ENCODE measurements around the gene WDFY4.

The WDFY4 gene

GRCh38 chr10:48842231-48842630, 157.6 kb downstream of the WDFY4 start:
- in situ Hi-C loops (cut with HindIII; ENCODE audit: low sequenced_read_pairs) = no loop called here

GRCh38 chr10:48843198-48843597, 158.5 kb downstream of the WDFY4 start:
- in situ Hi-C loops (cut with HindIII; ENCODE audit: low sequenced_read_pairs) = no loop called here

DNA sequence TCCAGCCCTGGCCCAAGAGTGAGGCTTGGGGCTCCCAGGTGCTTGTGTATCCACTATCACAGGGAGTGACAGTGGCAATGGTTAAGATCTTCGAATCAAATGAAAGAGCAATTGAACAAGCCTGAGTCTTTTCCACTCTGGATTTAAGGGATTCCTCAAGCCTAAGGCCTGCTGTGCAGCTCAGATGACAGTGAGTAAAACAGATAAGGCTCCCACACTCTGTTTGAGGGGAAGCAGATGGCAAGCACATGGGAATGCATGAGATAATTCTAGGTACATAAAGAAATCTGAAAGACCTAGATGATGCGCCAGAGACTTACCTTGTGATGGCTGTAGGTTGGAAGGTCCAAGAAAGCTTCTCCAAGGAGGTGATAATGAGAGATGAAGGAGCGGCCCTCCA, 159.9 kb downstream of the WDFY4 start:
- in situ Hi-C loops (cut with HindIII; ENCODE audit: low sequenced_read_pairs) = no loop called here

DNA sequence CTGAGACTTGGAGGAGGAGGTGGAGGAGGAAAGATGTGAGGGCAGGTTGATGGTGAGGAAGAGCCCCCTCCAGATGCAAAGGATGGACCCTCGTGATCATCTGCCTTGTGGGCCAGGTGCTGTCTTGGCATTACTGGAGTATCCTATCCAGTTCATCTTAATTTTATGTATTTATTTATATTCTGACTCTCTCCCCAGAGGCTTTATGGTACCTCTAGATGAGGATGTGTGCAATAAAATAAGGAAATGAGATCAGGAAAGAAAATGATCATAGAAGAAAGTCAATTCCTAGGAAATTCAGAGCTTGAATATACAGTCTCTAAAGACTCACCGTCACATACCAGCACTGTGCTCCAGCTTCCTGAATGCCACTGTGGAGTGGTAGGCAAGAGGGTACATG, 160.8 kb downstream of the WDFY4 start:
- in situ Hi-C loops (cut with HindIII; ENCODE audit: low sequenced_read_pairs) = no loop called here

GRCh38 chr10:48847691-48848090, 163.0 kb downstream of the WDFY4 start:
- in situ Hi-C loops (cut with HindIII; ENCODE audit: low sequenced_read_pairs) = no loop called here

DNA sequence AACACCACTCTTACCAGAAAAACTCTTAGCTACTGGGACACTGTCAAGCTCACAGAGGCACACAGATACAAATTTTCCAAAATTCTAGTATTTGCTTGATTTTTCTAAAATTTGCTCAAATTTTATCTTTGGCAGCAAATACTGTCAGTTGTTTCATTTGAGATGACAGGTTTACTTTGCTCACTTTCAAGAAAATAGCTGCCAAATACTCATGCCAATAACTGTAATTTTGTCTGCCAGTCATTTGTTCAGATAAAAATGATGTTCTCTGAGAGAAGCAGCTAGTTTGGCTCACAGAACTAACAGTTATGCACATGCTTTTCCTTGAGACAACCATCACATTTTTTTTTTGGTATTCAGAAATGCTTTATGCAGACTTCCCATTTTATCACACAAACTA, 172.2 kb downstream of the WDFY4 start:
- in situ Hi-C loops (cut with HindIII; ENCODE audit: low sequenced_read_pairs) = no loop called here

GRCh38 chr10:48872234-48872633, 187.6 kb downstream of the WDFY4 start:
- in situ Hi-C loops (cut with HindIII; ENCODE audit: low sequenced_read_pairs) = no loop called here

DNA sequence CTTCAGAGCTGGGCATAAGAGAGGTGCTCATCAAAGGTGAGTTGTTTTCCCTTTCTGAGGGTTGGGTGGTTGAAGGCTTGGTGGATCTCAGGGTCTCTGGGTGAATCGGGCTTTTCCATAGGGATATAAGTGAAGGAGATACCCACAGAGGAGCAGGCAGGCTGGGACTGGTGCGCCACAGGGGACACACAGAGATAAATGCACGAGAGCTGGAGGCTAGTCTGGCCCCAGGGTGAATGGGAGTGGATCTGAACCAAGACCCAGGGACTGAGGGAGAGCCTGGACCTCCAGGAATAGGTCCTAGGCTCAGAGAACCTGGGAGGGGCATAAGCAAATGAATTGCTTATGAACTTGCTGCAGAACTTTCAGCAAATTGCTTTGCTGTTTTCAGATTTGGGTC, 193.4 kb downstream of the WDFY4 start:
- in situ Hi-C loops (cut with HindIII; ENCODE audit: low sequenced_read_pairs) = loop anchor here (25.0 kb wide), 1 partner anchor 634 kb away; no protein-coding TSS in a partner anchor

DNA sequence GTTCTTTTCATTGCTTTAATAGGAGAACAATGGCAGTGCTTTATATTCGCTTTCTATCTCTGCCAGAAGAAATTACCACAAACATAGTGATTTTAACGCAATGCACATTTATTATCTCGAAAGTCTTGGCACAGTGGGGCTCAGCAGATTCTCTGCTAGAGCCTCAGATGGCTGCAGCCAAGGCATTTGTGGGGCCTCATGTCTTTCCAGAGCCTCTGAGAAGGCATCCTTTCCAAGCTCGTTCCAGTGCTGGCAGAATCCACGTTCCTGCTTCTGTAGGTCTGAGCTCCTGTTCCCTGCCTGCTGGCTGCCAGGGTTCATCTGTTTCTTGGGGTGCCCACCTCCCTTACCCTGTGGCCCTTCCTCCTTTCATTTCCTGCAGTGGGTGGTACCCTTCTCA, 194.8 kb downstream of the WDFY4 start:
- in situ Hi-C loops (cut with HindIII; ENCODE audit: low sequenced_read_pairs) = loop anchor here (25.0 kb wide), 1 partner anchor 633 kb away; no protein-coding TSS in a partner anchor

DNA sequence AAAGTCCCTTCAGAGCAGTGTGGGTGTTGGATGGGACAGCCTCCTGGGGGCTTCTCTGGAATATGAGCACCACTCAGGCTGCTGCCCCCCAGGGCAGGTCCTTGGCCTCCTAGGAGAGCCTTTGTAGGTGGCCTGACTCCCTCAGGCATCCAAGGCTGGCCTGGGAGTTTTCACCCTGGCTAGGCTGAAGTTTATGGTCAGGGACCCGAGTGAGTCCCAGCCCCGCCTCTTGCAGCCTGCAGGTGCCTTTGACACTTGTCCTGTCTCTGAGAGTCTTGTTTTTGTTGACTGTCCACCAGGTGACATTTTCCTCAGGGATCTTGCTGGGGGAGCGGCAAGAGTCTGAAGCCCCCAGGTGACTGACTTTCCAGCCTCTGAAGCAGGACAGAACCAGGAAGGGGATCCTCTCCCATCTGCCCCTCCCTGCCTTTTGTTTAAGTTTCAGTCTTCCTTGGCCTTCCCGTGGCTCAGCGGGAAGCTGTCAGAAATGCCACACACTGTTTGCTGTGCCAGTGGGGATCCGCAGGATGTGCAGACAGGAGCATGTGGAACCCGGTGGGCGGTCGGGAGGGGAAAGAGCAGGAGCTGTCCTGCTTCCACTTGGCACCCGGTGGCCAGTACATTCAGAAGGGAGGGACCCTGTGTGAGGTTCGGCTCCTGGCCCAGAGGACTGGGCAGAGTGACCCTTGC, 195.5 kb downstream of the WDFY4 start:
- in situ Hi-C loops (cut with HindIII; ENCODE audit: low sequenced_read_pairs) = loop anchor here (25.0 kb wide), 1 partner anchor 632 kb away; no protein-coding TSS in a partner anchor

DNA sequence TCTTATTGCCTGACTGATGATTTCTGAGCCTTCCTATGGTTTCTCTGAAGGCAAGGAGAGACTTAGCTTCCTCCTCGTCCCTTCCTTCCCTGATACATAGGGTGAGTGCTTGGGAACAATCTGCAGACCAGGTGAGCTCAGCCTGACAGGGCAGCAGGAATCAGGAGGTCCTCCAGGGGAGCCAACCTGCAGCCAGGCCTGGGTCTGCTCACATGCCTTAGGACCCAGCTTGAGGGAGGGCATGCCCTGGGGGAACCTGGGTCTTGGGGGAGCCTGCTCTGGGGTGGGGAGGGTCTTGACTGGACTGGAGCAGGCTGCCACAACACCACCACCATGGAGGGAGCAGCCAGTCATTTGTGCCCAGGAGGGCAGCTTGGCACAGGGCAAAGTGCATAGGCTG, 197.3 kb downstream of the WDFY4 start:
- in situ Hi-C loops (cut with HindIII; ENCODE audit: low sequenced_read_pairs) = loop anchor here (25.0 kb wide), 1 partner anchor 630 kb away; no protein-coding TSS in a partner anchor

- in situ Hi-C loops (cut with HindIII; ENCODE audit: low sequenced_read_pairs) = loop anchor here (25.0 kb wide), 1 partner anchor 629 kb away; no protein-coding TSS in a partner anchor
These were observed 198.2 kb downstream of the WDFY4 start for GRCh38 chr10:48882881-48883280.

DNA sequence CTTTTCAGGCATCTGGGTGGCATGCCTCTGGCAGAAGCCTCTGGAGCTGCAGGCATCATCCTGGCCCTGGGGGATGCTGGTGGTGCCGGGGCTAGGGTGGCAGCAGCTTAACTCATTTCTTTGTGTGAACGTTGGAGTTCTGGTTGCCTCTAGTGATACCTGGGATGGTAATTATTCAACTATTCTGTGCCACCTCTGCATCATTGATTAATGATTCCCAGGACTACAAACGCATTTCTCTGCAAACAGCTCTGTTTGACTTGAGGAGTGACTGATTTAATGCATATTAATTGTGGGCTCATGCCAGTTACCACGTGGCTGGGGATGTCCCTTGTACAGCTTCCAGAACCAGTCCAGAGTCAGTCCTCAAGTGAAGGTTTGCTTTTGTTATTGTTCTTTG, 199.0 kb downstream of the WDFY4 start:
- in situ Hi-C loops (cut with HindIII; ENCODE audit: low sequenced_read_pairs) = loop anchor here (25.0 kb wide), 1 partner anchor 629 kb away; no protein-coding TSS in a partner anchor

- in situ Hi-C loops (cut with HindIII; ENCODE audit: low sequenced_read_pairs) = loop anchor here (25.0 kb wide), 1 partner anchor 628 kb away; no protein-coding TSS in a partner anchor
These were observed 199.7 kb downstream of the WDFY4 start for GRCh38 chr10:48884179-48885045.

DNA sequence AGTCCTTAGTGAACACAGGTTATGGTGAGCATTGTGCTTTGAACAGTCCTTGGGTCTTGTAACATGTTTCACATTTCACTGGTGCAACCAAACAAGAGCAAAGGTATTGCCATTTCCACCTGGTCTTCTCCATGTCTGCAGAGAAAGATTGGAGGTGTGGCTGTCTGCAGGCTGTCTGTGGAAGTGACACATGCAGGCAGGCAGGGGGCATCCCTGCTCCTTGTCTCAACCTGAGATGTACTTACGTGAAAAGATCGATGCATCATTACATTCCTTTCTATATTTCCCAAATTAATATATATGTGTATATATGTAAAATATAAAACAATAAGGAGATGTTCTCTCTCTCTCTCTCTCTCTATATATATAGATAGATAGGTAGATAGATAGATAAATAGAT, 200.7 kb downstream of the WDFY4 start:
- in situ Hi-C loops (cut with HindIII; ENCODE audit: low sequenced_read_pairs) = loop anchor here (25.0 kb wide), 1 partner anchor 627 kb away; no protein-coding TSS in a partner anchor

- in situ Hi-C loops (cut with HindIII; ENCODE audit: low sequenced_read_pairs) = loop anchor here (25.0 kb wide), 1 partner anchor 624 kb away; no protein-coding TSS in a partner anchor
These were observed 203.3 kb downstream of the WDFY4 start for GRCh38 chr10:48887982-48888381.

- in situ Hi-C loops (cut with HindIII; ENCODE audit: low sequenced_read_pairs) = loop anchor here (25.0 kb wide), 1 partner anchor 621 kb away; no protein-coding TSS in a partner anchor
These were observed 206.5 kb downstream of the WDFY4 start for GRCh38 chr10:48890888-48891850.

DNA sequence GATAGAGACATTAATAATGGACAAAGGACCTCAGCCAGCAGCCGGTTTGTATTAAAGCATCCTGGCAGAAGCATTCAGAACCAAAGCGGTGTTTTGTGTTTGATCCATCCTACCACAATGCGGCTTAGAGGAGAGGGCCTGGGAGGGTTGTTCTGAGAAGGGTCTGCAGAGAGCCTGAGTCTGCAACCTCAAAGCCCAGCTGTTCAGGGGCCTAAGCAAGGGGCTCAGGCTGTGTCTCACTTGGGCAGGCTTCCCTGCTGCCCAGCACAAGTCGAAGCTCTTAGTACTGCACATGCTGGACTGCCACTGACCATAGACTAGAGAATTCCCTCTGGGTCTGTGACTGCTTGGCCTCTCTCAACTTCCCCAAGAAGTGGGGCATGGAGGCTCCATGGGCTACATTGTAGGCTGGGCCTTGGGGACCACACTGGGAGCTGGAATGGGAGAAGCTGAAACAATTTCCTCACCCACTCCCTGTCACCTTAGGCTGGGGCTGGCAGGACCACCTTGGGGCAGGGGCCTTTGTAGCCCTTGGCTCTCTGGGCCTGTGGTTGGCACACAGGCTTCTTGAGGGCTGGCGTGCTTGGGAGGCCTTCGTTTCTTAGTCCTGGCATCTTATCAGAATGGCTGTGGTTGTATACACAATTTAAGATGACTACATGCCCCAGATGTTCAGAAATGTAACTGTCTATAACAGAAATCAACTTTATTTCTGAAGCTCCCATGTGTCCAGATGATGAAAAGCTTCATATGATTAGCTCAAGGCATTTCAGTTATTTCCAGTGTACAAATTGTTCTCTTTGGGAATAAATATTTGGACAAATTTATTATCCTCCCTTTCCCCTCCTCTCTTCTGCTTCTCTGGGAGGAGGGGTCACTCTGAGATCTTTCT, 210.5 kb downstream of the WDFY4 start:
- in situ Hi-C loops (cut with HindIII; ENCODE audit: low sequenced_read_pairs) = loop anchor here (25.0 kb wide), 1 partner anchor 617 kb away; no protein-coding TSS in a partner anchor

- in situ Hi-C loops (cut with HindIII; ENCODE audit: low sequenced_read_pairs) = loop anchor here (25.0 kb wide), 1 partner anchor 617 kb away; no protein-coding TSS in a partner anchor
These were observed 211.1 kb downstream of the WDFY4 start for GRCh38 chr10:48895803-48896195.
